ENCODE data around the gene UBE2K.

GRCh38 chr4:39689970-39690369 is 8.0 kb upstream of the UBE2K start:
- no peak for TF ChIP-seq CTCF (IDR thresholded peaks at IDR 0.05)
- TF ChIP-seq POLR2A (IDR thresholded peaks at IDR 0.05), result no peak

Measured in Peyer's patch (tissue), 4 donors.